GM12878 (cell line): Measurements from ENCODE around the gene LRRIQ4. TPM values are rescaled to one million over a fixed set of nuclear protein-coding genes. Genes with fewer than 3 reads are reported as not detected.

ENCODE experiments used
- CREM ChIP-seq: IDR thresholded peaks from 2 replicates; pipeline ENCODE4 v1.6.1; 2014; ENCODE audit warnings: antibody characterized with exemption, low read depth
- DPF2 ChIP-seq: fragments of 450-650 bp; IDR thresholded peaks from 2 replicates; pipeline ENCODE4 v1.6.1; 2017; ENCODE audit warnings: mild to moderate bottlenecking
- EED ChIP-seq: sonication (generic); IDR thresholded peaks from 2 replicates; pipeline ENCODE4 v1.6.1; 2016; ENCODE audit warnings: antibody characterized with exemption, low read depth
- MLLT1 ChIP-seq: fragments of 450-650 bp; IDR thresholded peaks from 2 replicates; pipeline ENCODE4 v1.6.1; 2016; ENCODE audit warnings: mild to moderate bottlenecking
- POU2F2 ChIP-seq: IDR thresholded peaks from 3 replicates; pipeline ENCODE4 v1.6.1; 2011; ENCODE audit warnings: low read depth, mild to moderate bottlenecking, low read length, borderline replicate concordance
- RB1 ChIP-seq: fragments of 450-650 bp; formaldehyde crosslinking; IDR thresholded peaks from 2 replicates; pipeline ENCODE4 v1.6.1; 2017; ENCODE audit warnings: mild to moderate bottlenecking, borderline replicate concordance
- SIN3A ChIP-seq: IDR thresholded peaks from 2 replicates; pipeline ENCODE4 v1.6.1; 2012; ENCODE audit warnings: low read depth, low read length, improper control_type of control experiment
- TCF3 ChIP-seq: IDR thresholded peaks from 2 replicates; pipeline ENCODE4 v1.6.1; 2012; ENCODE audit warnings: low read depth, mild to moderate bottlenecking, low read length, borderline replicate concordance; ENCODE audit not compliant: insufficient read depth
- ZBED1 ChIP-seq: IDR thresholded peaks from 2 replicates; pipeline ENCODE4 v1.6.1; 2016; ENCODE audit warnings: borderline replicate concordance
- ZBTB4 ChIP-seq: fragments of 450-650 bp; formaldehyde crosslinking; IDR thresholded peaks from 2 replicates; pipeline ENCODE4 v1.4.0; 2022; ENCODE audit warnings: mild to moderate bottlenecking, moderate library complexity
- ZNF687 ChIP-seq: fragments of 450-650 bp; IDR thresholded peaks from 2 replicates; pipeline ENCODE4 v1.6.1; 2017; ENCODE audit warnings: mild to moderate bottlenecking, moderate library complexity
- ZZZ3 ChIP-seq: IDR thresholded peaks from 2 replicates; pipeline ENCODE4 v1.6.1; 2011; ENCODE audit warnings: low read depth; ENCODE audit not compliant: control insufficient read depth, insufficient read length
- polyA plus RNA-seq, 11 experiments: library from polyadenylated mRNA; depleted of rRNA in 4 of 11; unstranded in 6 of 11; stranded (reverse) in 5 of 11; fragments of >200 nt; fragmentation: Nextera tagmentation in 4 of 11; fragmentation: Illumina TruSeq in 1 of 11; extraction: Ambion mirVana in 4 of 11; extraction: Trizol in 1 of 11; gene quantifications; 1 replicate in 1 of 11; 2 replicates in 10 of 11; pipeline versions ENCODE4 v1.2.1 to v1.2.3, GENCODE V29; 2011 to 2016; ENCODE audit warnings: inconsistent platforms in 2 of 11, missing spikeins in 2 of 11, low read depth in 1 of 11
- total RNA-seq, 4 experiments: library from RNA; depleted of rRNA in 3 of 4; stranded (reverse); fragments of >200 nt in 3 of 4; fragmentation: Illumina TruSeq in 1 of 4; extraction: Trizol in 1 of 4; gene quantifications; 2 replicates each; pipeline versions ENCODE4 v1.2.1 to v1.2.3, GENCODE V29; 2013 to 2021

The LRRIQ4 gene
- total and polyA plus RNA-seq, 10 of the 15 experiments (the other 5 are each of a cell fraction or from before 2014, with no cell fraction given) = 0.06 to 0.21 (median 0.14) TPM; not detected in 3

GRCh38 chr3:169846458-169847193 lies 34.0 kb downstream of the LRRIQ4 start (continued):
- TF ChIP-seq ZNF687 (no peak), SIN3A (no peak), RB1 (no peak), ZZZ3 (no peak), ZBTB4 (no peak), CREM (peak; percentile 66), DPF2 (peak; percentile 45; the same call in 1 of the 2 replicates), TCF3 (peak; percentile 25; the same call in 1 of the 2 replicates), EED (peak; percentile 84), MLLT1 (no peak), ZBED1 (peak; percentile 83; the same call in 1 of the 2 replicates), POU2F2 (peak; percentile 59; the same call in 2 of the 3 replicates)
- TF ChIP-seq, all 136 proteins: peak for 32
